NCI-H1417 (cell line): ENCODE data around the gene COL23A1.
"Not testable (repeated sequence)": the region's sequence is repeated elsewhere in the genome, so short reads cannot be mapped to it uniquely, and the experiment has no call there.

ENCODE experiments used
- DNase-seq, 3 experiments: peaks; one replicate each; lab custom pipeline; 2025; lab: John Stamatoyannopoulos, UW

The COL23A1 gene

DNA sequence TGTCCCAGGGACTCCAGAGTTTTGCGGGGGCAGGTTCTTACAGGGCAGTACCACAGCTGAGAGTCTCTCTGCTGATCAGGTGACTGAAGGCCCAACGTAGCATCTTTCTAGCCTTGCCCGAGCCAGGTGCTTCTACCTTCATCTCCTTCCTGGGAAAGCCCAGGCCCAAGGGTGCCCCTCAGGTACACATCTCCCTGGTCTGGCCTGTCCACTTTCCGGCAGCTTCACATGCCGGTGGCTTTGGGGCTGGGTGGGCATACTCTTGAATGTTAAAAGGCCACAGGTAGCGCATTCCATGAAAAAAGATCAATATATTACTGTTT lies 351.9 kb downstream of the COL23A1 start:
- no peak for DNase-seq

GRCh38 chr5:178237431-178238312 lies 352.5 kb downstream of the COL23A1 start:
- no peak for DNase-seq

- DNase-seq: no peak
Measured at GRCh38 chr5:178236679-178237078, 353.5 kb downstream of the COL23A1 start.

DNA sequence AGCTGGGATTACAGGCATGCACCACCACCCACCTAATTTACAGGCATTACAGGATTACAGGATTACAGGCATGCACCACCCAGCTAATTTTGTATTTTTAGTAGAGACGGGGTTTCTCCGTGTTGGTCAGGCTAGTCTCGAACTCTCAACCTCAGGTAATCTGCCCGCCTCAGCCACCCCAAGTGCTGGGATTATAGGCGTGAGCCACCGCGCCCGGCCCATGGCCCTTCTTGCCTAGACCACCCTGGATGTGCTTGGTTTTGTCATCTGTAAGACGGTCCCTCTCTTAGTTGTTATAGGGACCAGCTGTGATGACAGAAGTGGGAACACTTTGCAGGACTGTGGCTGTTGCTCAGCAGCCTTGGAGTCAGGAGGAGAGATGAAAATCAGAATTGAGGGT lies 354.1 kb downstream of the COL23A1 start:
- DNase-seq: no peak

GRCh38 chr5:178235588-178235974 lies 354.6 kb downstream of the COL23A1 start:
- DNase-seq: no peak

DNA sequence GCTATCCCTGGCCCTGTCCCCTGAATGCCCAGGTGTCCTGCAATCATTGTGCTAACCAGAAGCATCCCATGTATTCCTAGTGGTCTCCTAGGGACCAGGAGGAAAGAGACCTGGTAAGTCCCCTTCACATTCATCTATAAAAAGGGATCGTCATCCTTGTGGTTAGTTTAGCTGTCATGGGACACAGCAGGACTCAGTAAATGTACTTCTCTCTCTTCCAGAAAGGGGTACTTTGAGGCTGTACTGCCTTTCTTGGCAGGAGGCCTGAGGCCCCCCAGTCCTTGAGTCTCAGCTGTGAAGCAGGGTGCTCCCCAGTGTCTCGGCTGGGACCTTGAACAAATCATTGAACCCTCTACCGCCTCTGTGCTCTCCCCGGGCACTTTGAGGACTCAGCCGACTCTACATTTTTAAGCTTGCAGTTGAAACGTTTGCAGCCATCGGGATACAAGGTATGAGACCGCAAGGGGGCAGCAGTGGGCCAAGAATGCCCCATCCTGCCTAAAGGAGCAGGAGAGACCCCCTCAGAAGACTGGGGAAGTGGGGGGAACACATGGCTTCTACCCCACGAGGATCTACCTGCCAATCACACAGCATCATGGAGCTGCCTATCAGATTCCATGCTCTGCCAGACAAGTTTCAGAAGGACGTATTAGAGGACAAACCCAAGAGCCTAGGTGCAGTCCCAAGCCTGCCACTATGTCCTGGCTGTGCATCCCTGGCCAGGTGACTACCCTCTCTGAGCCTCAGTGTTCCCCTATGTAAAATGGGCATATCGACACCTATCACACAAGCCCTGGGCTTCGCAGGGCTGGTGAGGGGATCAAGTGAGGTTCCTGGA lies 355.2 kb downstream of the COL23A1 start:
- DNase-seq: peak in 2 of 3 experiments; percentile 12 to 44

- DNase-seq: peak in 1 of 3 experiments; percentile 3
Measured at GRCh38 chr5:178234121-178234749, 356.0 kb downstream of the COL23A1 start.

- DNase-seq: peak in 1 of 3 experiments; percentile 55
Measured at GRCh38 chr5:178232920-178233429, 357.2 kb downstream of the COL23A1 start.

DNA sequence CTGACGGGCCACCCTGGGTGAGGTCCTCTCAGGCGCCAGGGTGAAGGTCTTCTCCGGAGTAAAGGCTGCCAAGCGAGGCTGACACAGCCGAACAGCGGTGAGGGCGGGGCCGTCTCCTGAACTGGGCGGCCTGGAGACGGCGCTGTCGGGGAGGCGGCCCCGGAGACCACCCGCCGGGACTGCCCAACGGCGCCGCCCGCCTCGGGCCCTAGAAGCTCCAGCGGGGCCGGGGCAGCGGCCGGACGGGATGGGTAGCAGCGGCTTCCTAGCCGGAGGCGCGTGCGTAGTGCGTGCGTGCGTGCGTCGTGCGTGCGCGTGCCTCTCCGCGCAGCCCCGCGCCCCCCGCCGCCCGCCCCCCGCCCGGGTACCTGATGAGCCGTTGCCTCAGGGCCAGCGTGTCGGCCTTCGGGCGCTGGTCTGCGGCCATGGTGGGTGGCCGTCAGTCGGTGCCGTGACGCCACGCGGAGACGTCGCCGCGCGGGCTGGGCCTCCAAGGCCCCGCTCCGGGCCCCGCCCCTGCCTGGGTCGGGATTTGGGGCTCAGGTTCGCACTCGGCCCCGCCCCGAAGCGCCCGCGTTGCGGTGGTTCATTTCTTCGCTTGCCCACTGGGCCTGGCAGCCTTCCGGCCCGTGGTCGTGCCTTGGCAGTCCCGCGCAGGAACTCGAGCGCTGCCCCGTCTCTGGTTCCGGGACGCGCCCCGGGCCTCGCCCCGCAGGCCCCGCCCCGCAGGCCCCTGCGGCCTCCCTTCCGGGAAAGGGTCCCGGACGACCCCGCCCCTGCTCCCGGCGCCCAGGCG lies 357.9 kb downstream of the COL23A1 start, which contains the start of gene PHYKPL:
Gene PHYKPL (minus strand): TSS at position 679 of the 796 bp plus-strand sequence. CDS start 252 bp downstream, at position 427.
- DNase-seq: peak; percentile 65 to 73 (median 69)

DNA sequence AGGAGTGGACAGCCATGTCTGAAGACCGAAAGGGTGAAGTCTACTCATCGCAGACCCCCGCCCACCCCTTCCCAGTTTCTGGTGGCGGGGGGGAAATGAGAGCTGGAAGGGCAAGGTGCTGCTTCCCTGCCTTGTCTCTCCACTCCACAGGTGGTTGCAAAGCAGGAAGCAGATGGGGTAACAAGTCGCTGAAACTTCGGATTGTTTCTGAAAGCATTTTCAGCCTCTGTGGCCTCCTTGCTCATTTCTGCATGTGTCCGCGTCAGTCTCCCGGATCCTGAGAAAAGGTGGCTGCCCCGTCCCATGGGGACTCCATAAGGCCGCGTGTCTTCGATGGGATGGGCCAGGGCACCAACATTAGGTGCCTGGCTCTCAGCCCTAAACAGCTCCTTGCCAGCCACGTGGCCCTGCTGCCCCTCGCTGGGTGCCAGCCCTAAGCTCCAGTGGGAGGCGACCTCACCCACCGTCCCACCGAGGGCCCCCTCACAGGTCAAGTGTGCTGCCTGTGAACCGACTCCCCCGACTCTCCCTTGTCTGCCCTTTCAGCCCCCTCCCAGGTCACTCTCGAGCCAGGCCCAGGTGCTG lies 358.6 kb downstream of the COL23A1 start:
- no peak for DNase-seq

DNA sequence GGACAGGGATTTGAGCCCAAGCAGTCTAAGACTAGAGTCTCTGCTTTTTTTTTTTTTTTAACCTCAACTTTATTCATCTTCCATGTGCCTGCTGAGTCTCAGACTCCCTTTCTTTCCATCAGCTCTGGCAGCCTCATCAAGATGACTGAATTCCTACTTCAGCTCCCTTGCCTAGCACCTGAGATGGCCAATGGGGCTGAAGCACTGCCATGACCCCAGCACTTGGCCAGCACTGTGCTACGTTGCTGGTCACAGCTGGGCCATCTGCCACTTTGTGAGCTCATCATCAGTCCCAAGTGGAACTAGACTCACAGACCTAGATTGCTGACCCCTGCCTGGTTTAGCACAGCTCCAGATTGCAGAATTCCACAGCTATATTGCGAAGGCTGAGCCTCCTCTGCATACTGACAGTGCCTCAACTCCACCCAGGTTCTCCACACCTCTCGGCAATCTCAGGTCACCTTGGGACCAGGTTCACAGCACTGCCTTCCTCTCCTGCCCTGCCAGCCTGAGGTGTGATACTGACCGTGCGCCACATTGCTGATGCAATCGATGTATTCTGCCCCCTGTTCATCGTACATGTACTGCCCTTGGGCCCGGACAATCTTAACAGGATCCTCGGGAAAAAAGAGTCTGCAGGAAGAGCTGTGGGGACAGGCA lies 359.2 kb downstream of the COL23A1 start:
- no peak for DNase-seq

- DNase-seq: no peak
Measured at GRCh38 chr5:178229861-178230260, 360.3 kb downstream of the COL23A1 start.

- DNase-seq: not testable (repeated sequence)
Measured at GRCh38 chr5:178229111-178229510, 361.1 kb downstream of the COL23A1 start.

GRCh38 chr5:178228609-178229008 lies 361.6 kb downstream of the COL23A1 start:
- no peak for DNase-seq

GRCh38 chr5:178227929-178228328 lies 362.3 kb downstream of the COL23A1 start:
- DNase-seq: no peak

GRCh38 chr5:178227138-178227659 lies 363.0 kb downstream of the COL23A1 start:
- DNase-seq: no peak

DNA sequence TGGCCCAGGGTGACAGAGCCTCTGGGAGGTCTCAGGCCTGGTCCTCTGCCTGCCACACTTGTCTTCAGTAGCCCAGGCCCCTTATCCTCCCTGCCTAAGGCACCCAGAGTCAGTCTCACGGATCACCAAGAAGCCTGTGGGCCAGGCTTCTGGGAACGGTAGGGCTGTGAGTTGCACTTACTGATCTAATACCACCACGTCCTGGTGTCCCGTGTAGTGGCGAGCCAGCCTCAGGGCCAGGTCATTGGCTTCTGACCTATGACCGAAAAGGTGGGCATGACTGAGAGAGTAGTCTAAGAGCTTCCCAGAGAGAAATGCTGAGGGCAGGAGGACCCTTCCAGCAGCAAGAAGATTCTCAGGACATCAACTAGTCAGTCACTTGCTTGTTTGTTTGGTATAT lies 365.0 kb downstream of the COL23A1 start:
- DNase-seq: no peak

- no peak for DNase-seq
Measured at GRCh38 chr5:178224403-178224802, 365.8 kb downstream of the COL23A1 start.

DNA sequence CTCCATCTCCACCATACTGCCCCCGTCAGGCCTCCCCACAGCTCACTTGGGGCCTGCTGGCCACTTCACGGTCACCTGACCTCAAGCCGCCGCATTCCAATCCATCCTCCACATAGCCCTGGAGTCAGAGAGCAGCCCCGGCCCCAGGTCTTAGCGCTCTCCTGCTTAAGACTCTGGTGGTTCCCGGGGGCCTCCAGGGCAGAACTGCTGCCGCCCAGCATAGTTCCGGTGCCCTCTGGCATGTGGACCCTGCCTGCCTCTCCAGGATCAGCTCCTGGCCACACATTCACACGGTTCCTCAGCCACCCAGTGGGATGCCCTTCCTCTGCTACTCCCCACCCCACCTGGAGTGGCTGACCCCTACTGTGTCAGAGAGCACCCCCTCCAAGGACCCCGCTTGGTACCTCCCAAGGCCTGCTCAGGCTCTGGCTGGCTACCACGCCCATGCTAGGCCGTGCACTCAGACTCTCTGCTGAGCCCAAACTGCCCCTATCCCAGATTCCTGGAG lies 366.3 kb downstream of the COL23A1 start:
- DNase-seq: no peak

GRCh38 chr5:178223196-178223773 lies 366.9 kb downstream of the COL23A1 start:
- no peak for DNase-seq
